Activated T-cell treated with anti-CD3 and anti-CD28 coated beads, Interleukin-2, amount 50 U/mL, for 4 hours (primary cell): ENCODE measurements around the gene ARID1A. TPM values are rescaled to one million over a fixed set of nuclear protein-coding genes. Genes with fewer than 3 reads are reported as not detected.
"Not testable (repeated sequence)": the region's sequence is repeated elsewhere in the genome, so short reads cannot be mapped to it uniquely, and the experiment has no call there.

Experiments used
- ATAC-seq, 2 donors: fragments of 200-7000 bp; cut with Tn5 transposase; one replicate each; pipeline ENCODE4 v1.10.0; 2021
- DNase-seq: peaks from one replicate; pipeline ENCODE4 v3.0.0-alpha.2; 2020
- H3K27me3 Mint-ChIP-seq: one replicate; pipeline ENCODE4 v1.8.0; 2021; ENCODE audit warnings: low read depth, mixed read lengths
- H3K36me3 Mint-ChIP-seq: one replicate; pipeline ENCODE4 v1.8.0; 2022; ENCODE audit warnings: mixed read lengths; ENCODE audit not compliant: insufficient read depth
- H3K4me1 Mint-ChIP-seq: one replicate; pipeline ENCODE4 v1.8.0; 2021; ENCODE audit warnings: low read depth, mixed read lengths
- H3K4me3 Mint-ChIP-seq: one replicate; pipeline ENCODE4 v1.8.0; 2021; ENCODE audit warnings: mild to moderate bottlenecking, moderate library complexity, mixed read lengths
- H3K9me3 Mint-ChIP-seq: one replicate; pipeline ENCODE4 v1.8.0; 2021; ENCODE audit warnings: mixed read lengths
- total RNA-seq, 3 donors: library from RNA; stranded (reverse); gene quantifications; one replicate each; pipeline ENCODE4 v1.2.1, GENCODE V29; 2021

Gene ARID1A
- total RNA-seq, 3 donors from 2014 or later: 85.0 to 92.7 (median 91.1) TPM

DNA sequence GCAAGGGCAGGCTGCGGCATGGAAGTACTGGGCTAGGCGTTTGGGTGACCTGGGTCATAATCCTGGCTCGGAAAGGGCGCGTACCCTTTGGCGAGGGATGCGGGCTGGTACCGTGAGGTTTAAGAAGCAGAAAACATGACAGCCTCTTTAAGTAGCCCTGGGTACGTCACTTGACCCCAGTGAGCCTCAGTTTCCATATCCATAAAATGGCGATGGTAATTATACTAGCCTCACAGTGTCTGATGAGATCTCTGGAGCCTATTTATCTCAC lies 92.6 kb downstream of the ARID1A start:
- no peak for ATAC-seq
- DNase-seq: no peak
- Mint-ChIP-seq H3K9me3 (no peaks in the 10 kb centered on the region), H3K27me3 (no peaks in the 10 kb centered on the region), H3K4me3 (peak overlapping the region; percentile 99), H3K36me3 (peaks cover 11% of the 10 kb centered on the region), H3K4me1 (peaks cover 76% of the 10 kb centered on the region)

DNA sequence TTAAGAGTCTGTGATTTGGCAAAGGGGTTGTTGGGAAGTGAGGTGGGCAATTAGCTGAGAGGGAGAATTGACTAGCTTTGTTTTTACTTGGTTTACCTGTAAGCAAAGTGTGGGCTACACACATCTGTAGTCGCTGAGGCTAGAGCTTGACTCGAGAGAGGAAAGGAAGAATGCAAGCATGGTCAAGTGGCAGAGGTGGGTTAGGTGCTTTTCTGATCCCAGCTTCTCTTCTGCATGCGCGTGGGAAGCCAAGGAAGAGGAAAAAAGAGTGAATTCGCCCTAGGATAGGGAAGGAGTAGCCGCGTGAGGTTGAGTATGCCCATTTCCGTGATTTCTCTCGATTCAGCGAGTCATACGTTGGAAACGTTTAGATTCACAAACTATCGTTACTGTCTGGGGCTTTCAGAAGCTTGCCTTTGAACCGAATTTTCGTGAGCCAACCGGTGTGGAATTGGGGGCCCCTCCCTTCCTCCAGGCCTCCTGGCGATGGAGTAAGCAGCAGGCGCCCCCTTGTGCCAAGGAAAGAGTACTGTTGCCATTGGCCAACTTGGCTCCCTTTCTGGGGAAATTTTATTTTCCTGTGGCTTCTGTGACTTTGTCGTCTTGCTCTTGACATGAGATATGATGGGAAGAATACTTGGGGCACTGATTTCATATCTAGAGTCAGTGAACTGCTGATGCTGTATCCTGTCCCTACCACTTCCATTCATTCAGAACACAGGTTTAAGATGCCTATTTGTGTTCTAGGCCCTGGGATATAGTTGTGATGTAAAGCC lies 93.2 kb downstream of the ARID1A start:
- ATAC-seq (peak; percentile 30 to 37), DNase-seq (peak; percentile 86)
- Mint-ChIP-seq H3K36me3 (peaks cover 13% of the 10 kb centered on the region), H3K9me3 (no peaks in the 10 kb centered on the region), H3K4me1 (peaks cover 72% of the 10 kb centered on the region), H3K27me3 (no peaks in the 10 kb centered on the region), H3K4me3 (peak overlapping the region; percentile 99)

GRCh38 chr1:26789612-26789865 lies 93.7 kb downstream of the ARID1A start:
- ATAC-seq (no peak), DNase-seq (no peak)
- Mint-ChIP-seq H3K4me1 (peaks cover 68% of the 10 kb centered on the region), H3K27me3 (no peaks in the 10 kb centered on the region), H3K4me3 (peak overlapping the region; percentile 99), H3K36me3 (peaks cover 19% of the 10 kb centered on the region), H3K9me3 (no peaks in the 10 kb centered on the region)

DNA sequence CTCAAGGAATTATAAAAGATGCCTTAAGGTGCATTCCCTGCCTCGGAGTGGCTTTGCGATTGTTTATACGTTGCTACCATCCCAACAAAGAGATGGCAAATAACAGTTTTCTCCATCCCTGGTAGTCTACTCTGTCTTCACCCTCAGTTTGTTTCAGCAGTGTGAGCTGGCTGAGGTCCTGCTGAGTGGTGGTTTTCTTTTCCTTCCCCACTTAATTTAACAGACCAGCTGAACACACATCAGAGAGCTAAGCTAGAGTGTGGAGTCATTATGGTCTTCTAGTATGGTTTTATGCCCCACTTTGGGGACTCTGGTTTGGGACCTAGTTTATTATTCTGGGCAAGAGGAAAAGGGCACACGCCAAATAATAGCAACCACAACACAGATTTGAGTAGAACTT lies 94.1 kb downstream of the ARID1A start:
- ATAC-seq (no peak), DNase-seq (no peak)
- Mint-ChIP-seq H3K4me1 (peaks cover 64% of the 10 kb centered on the region), H3K9me3 (no peaks in the 10 kb centered on the region), H3K27me3 (no peaks in the 10 kb centered on the region), H3K36me3 (peaks cover 22% of the 10 kb centered on the region), H3K4me3 (peak overlapping the region; percentile 99)

DNA sequence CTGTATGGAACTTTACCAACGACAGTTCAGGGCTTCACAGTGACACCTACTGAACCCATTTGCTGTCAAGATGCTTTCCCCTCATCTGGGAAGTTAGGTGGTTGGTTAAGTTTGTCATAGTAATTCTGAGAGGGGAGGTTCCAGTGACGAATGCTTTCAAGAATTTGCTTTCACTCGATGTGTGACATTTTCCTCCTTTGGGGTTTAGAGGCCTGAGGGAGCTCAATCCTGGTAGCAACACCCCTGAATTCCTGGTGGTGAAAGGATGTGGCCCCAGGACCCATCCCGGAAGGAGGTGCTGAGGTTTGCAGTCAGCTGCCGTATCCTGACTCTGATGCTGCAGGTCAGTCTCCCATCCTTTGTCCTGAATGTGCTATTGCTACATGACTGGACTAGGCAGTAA lies 94.7 kb downstream of the ARID1A start:
- peaks cover 25% of the 10 kb centered on the region for H3K36me3 Mint-ChIP-seq
- ATAC-seq: peak; percentile 24 to 30
- peak overlapping the region; percentile 99 for H3K4me3 Mint-ChIP-seq

DNA sequence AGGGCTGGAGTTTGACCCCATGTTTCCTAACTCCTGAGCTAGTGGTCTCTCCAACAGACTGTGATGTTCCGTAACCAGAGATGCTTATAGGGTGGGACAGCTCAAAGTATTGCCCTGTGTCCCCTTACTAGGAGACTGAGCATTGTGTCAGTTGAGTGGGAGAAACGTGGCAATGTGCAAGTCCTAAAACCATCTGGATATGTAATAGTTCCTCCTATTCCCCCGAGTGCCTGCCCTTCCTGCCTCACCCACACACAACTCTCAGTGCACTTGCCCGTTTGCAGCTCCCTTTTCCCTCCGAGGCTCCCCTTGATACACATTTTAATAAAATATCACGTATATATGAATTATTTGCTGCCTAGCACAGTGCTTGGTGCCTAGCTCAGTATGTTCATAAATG lies 95.3 kb downstream of the ARID1A start:
- ATAC-seq (no peak), DNase-seq (no peak)
- H3K4me3 Mint-ChIP-seq: peak overlapping the region; percentile 99
- peaks cover 52% of the 10 kb centered on the region for H3K4me1 Mint-ChIP-seq
- no peaks in the 10 kb centered on the region for H3K27me3 Mint-ChIP-seq
- no peaks in the 10 kb centered on the region for H3K9me3 Mint-ChIP-seq
- H3K36me3 Mint-ChIP-seq: peaks cover 25% of the 10 kb centered on the region

More for the DNA sequence above, 94.7 kb downstream of the ARID1A start:
- Mint-ChIP-seq H3K4me1 (peaks cover 58% of the 10 kb centered on the region), H3K9me3 (no peaks in the 10 kb centered on the region), H3K27me3 (no peaks in the 10 kb centered on the region)
- DNase-seq: no peak

GRCh38 chr1:26791626-26792025 lies 95.8 kb downstream of the ARID1A start:
- no peak overlapping the region for H3K4me3 Mint-ChIP-seq
- no peak for ATAC-seq
- no peak for DNase-seq
- H3K9me3 Mint-ChIP-seq: no peaks in the 10 kb centered on the region
- peaks cover 47% of the 10 kb centered on the region for H3K4me1 Mint-ChIP-seq
- H3K27me3 Mint-ChIP-seq: no peaks in the 10 kb centered on the region
- peaks cover 25% of the 10 kb centered on the region for H3K36me3 Mint-ChIP-seq

DNA sequence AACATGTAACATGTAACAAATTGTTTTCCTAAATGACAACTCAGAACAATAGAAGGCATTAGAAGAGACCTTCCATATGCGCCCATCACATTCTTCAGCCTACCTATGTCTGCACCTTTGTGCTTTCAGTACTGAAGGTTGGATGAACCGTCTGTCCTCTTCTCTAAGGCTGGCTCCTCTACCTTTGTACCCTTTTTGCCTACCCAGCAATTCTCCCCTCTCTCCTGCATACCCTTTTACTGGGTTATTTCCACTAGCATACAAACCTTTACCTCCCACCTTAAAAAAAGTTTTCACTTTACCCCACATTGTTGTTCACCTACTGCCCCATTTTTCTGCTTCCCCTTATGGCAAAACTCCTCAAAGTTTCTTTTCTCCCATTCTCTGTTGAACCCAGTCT lies 97.1 kb downstream of the ARID1A start:
- Mint-ChIP-seq H3K36me3 (peaks cover 25% of the 10 kb centered on the region), H3K27me3 (no peaks in the 10 kb centered on the region), H3K4me1 (peaks cover 38% of the 10 kb centered on the region), H3K4me3 (no peak overlapping the region), H3K9me3 (no peaks in the 10 kb centered on the region)
- DNase-seq (no peak), ATAC-seq (no peak)

- no peaks in the 10 kb centered on the region for H3K9me3 Mint-ChIP-seq
- H3K36me3 Mint-ChIP-seq: peaks cover 25% of the 10 kb centered on the region
- ATAC-seq (no peak), DNase-seq (no peak)
- H3K4me1 Mint-ChIP-seq: peaks cover 40% of the 10 kb centered on the region
- no peaks in the 10 kb centered on the region for H3K27me3 Mint-ChIP-seq
- no peak overlapping the region for H3K4me3 Mint-ChIP-seq
Measured at GRCh38 chr1:26794391-26794790, 98.6 kb downstream of the ARID1A start.

- DNase-seq (no peak), ATAC-seq (no peak)
- peaks cover 43% of the 10 kb centered on the region for H3K4me1 Mint-ChIP-seq
- no peaks in the 10 kb centered on the region for H3K27me3 Mint-ChIP-seq
- H3K36me3 Mint-ChIP-seq: peaks cover 22% of the 10 kb centered on the region
- no peak overlapping the region for H3K4me3 Mint-ChIP-seq
- H3K9me3 Mint-ChIP-seq: no peaks in the 10 kb centered on the region
Measured at GRCh38 chr1:26797627-26798026, 101.8 kb downstream of the ARID1A start.

- Mint-ChIP-seq H3K36me3 (peaks cover 8% of the 10 kb centered on the region), H3K4me1 (peaks cover 38% of the 10 kb centered on the region), H3K9me3 (no peaks in the 10 kb centered on the region), H3K27me3 (no peaks in the 10 kb centered on the region), H3K4me3 (peak overlapping the region; percentile 54)
- DNase-seq (peak; percentile 39), ATAC-seq (peak; percentile 83 to 85)
Measured at GRCh38 chr1:26799479-26800142, 103.8 kb downstream of the ARID1A start.

- not testable (repeated sequence) for H3K27me3 Mint-ChIP-seq, H3K9me3 Mint-ChIP-seq, DNase-seq, ATAC-seq, H3K36me3 Mint-ChIP-seq, H3K4me3 Mint-ChIP-seq
- H3K4me1 Mint-ChIP-seq: peaks cover 32% of the 10 kb centered on the region
Measured at GRCh38 chr1:26803932-26804331, 108.1 kb downstream of the ARID1A start.

- peaks cover 14% of the 10 kb centered on the region for H3K4me1 Mint-ChIP-seq
- H3K9me3 Mint-ChIP-seq, H3K27me3 Mint-ChIP-seq, H3K4me3 Mint-ChIP-seq, H3K36me3 Mint-ChIP-seq: not testable (repeated sequence)
- ATAC-seq (peak; percentile 73 to 79), DNase-seq (peak; percentile 73)
Measured at GRCh38 chr1:26810105-26810504, 114.3 kb downstream of the ARID1A start.

DNA sequence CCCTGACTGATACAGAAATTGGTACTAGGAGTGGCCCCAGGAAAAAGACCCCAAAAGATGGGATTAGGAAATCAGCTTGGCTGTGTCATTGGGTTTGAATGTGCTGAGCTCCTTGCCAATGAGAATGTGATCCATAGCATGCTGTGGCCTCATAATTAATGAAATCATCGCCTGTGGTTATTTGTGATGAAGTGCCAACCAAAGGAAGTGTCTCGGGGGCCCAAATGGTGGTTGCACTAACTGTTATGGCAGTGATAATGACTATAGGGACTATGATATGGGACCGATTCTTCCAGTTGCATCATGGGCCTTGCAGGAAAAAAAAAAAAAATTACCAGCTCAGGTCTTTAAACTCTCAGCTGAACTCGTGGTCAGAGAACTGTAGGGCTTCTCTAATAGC lies 115.2 kb downstream of the ARID1A start:
- H3K9me3 Mint-ChIP-seq: no peaks in the 10 kb centered on the region
- DNase-seq (no peak), ATAC-seq (no peak)
- no peak overlapping the region for H3K4me3 Mint-ChIP-seq
- H3K36me3 Mint-ChIP-seq: no peaks in the 10 kb centered on the region
- peaks cover 14% of the 10 kb centered on the region for H3K4me1 Mint-ChIP-seq
- no peaks in the 10 kb centered on the region for H3K27me3 Mint-ChIP-seq

- Mint-ChIP-seq H3K9me3 (no peaks in the 10 kb centered on the region), H3K4me1 (peaks cover 14% of the 10 kb centered on the region), H3K4me3 (no peak overlapping the region), H3K27me3 (no peaks in the 10 kb centered on the region), H3K36me3 (no peaks in the 10 kb centered on the region)
- no peak for ATAC-seq
- DNase-seq: no peak
Measured at GRCh38 chr1:26811708-26812107, 115.9 kb downstream of the ARID1A start.
